ENCODE results near the gene SPATA31D4. TPM values are rescaled to one million over a fixed set of nuclear protein-coding genes. Genes with fewer than 3 reads are reported as not detected.
"Not testable (repeated sequence)": the region's sequence is repeated elsewhere in the genome, so short reads cannot be mapped to it uniquely, and the experiment has no call there.

Gene SPATA31D4
- total RNA-seq: not detected

GRCh38 chr9:81928305-81928704, at the start of gene SPATA31D4:
Gene SPATA31D4 (plus strand): TSS chr9:81928428. CDS start chr9:81928514, 86 bp downstream.
- H3K9me3 Mint-ChIP-seq; H3K27me3 Mint-ChIP-seq (ENCODE audit: low read depth); CTCF ChIA-PET; H3K4me1 Mint-ChIP-seq (ENCODE audit: low read depth); intact Hi-C loops (cut with micrococcal nuclease); H3K4me3 Mint-ChIP-seq; H3K27ac Mint-ChIP-seq; H3K36me3 Mint-ChIP-seq (ENCODE audit: low read depth); DNase-seq: not testable (repeated sequence)

GRCh38 chr9:81878530-81878929, 49.7 kb upstream of the SPATA31D4 start:
- H3K4me3 Mint-ChIP-seq: no peak overlapping the region
- CTCF ChIA-PET: no interaction called here
- H3K27ac Mint-ChIP-seq: no peak overlapping the region
- H3K9me3 Mint-ChIP-seq: no peaks in the 10 kb centered on the region
- DNase-seq: no peak
- no peaks in the 10 kb centered on the region for H3K36me3 Mint-ChIP-seq (ENCODE audit: low read depth)
- intact Hi-C loops (cut with micrococcal nuclease): no loop called here
- no peaks in the 10 kb centered on the region for H3K27me3 Mint-ChIP-seq (ENCODE audit: low read depth)
- H3K4me1 Mint-ChIP-seq (ENCODE audit: low read depth): no peaks in the 10 kb centered on the region

- intact Hi-C loops (cut with micrococcal nuclease): no loop called here
- Mint-ChIP-seq H3K4me1 (ENCODE audit: low read depth) (no peaks in the 10 kb centered on the region), H3K27ac (no peak overlapping the region), H3K9me3 (no peaks in the 10 kb centered on the region), H3K27me3 (ENCODE audit: low read depth) (no peaks in the 10 kb centered on the region), H3K36me3 (ENCODE audit: low read depth) (no peaks in the 10 kb centered on the region), H3K4me3 (no peak overlapping the region)
- DNase-seq: no peak
- CTCF ChIA-PET: no interaction called here
Measured at GRCh38 chr9:81879501-81879916, 48.7 kb upstream of the SPATA31D4 start.

- no peaks in the 10 kb centered on the region for H3K4me1 Mint-ChIP-seq (ENCODE audit: low read depth)
- no peak overlapping the region for H3K4me3 Mint-ChIP-seq
- CTCF ChIA-PET: no interaction called here
Measured at GRCh38 chr9:81885602-81886001, 42.6 kb upstream of the SPATA31D4 start.

GRCh38 chr9:81886665-81887064, 41.6 kb upstream of the SPATA31D4 start:
- H3K4me1 Mint-ChIP-seq (ENCODE audit: low read depth): no peaks in the 10 kb centered on the region
- CTCF ChIA-PET: no interaction called here

More at GRCh38 chr9:81885602-81886001, 42.6 kb upstream of the SPATA31D4 start:
- H3K27me3 Mint-ChIP-seq (ENCODE audit: low read depth): no peaks in the 10 kb centered on the region
- DNase-seq: no peak
- H3K9me3 Mint-ChIP-seq: no peaks in the 10 kb centered on the region
- intact Hi-C loops (cut with micrococcal nuclease): no loop called here
- H3K27ac Mint-ChIP-seq: no peak overlapping the region
- H3K36me3 Mint-ChIP-seq (ENCODE audit: low read depth): no peaks in the 10 kb centered on the region

GRCh38 chr9:81890104-81890503, 38.1 kb upstream of the SPATA31D4 start:
- Mint-ChIP-seq H3K27me3 (ENCODE audit: low read depth) (no peaks in the 10 kb centered on the region), H3K27ac (no peak overlapping the region), H3K9me3 (no peaks in the 10 kb centered on the region), H3K36me3 (ENCODE audit: low read depth) (no peaks in the 10 kb centered on the region), H3K4me3 (no peak overlapping the region), H3K4me1 (ENCODE audit: low read depth) (no peaks in the 10 kb centered on the region)
- CTCF ChIA-PET: no interaction called here
- DNase-seq: no peak
- intact Hi-C loops (cut with micrococcal nuclease): no loop called here

More at GRCh38 chr9:81886665-81887064, 41.6 kb upstream of the SPATA31D4 start:
- no peaks in the 10 kb centered on the region for H3K9me3 Mint-ChIP-seq
- H3K27me3 Mint-ChIP-seq (ENCODE audit: low read depth): no peaks in the 10 kb centered on the region
- intact Hi-C loops (cut with micrococcal nuclease): no loop called here
- DNase-seq: no peak
- no peak overlapping the region for H3K27ac Mint-ChIP-seq
- H3K4me3 Mint-ChIP-seq: no peak overlapping the region
- no peaks in the 10 kb centered on the region for H3K36me3 Mint-ChIP-seq (ENCODE audit: low read depth)

GRCh38 chr9:81892440-81892839, 35.8 kb upstream of the SPATA31D4 start:
- CTCF ChIA-PET: no interaction called here
- no peaks in the 10 kb centered on the region for H3K36me3 Mint-ChIP-seq (ENCODE audit: low read depth)
- intact Hi-C loops (cut with micrococcal nuclease): no loop called here
- H3K27me3 Mint-ChIP-seq (ENCODE audit: low read depth): no peaks in the 10 kb centered on the region
- no peak overlapping the region for H3K27ac Mint-ChIP-seq
- DNase-seq: no peak
- peaks cover 2% of the 10 kb centered on the region for H3K9me3 Mint-ChIP-seq
- no peaks in the 10 kb centered on the region for H3K4me1 Mint-ChIP-seq (ENCODE audit: low read depth)
- no peak overlapping the region for H3K4me3 Mint-ChIP-seq

- Mint-ChIP-seq H3K4me3 (no peak overlapping the region), H3K27ac (no peak overlapping the region), H3K27me3 (ENCODE audit: low read depth) (no peaks in the 10 kb centered on the region), H3K9me3 (peaks cover 2% of the 10 kb centered on the region), H3K36me3 (ENCODE audit: low read depth) (no peaks in the 10 kb centered on the region), H3K4me1 (ENCODE audit: low read depth) (no peaks in the 10 kb centered on the region)
- no peak for DNase-seq
- CTCF ChIA-PET: no interaction called here
- intact Hi-C loops (cut with micrococcal nuclease): no loop called here
Measured at GRCh38 chr9:81893929-81894328, 34.3 kb upstream of the SPATA31D4 start.

- Mint-ChIP-seq H3K4me1 (ENCODE audit: low read depth) (no peaks in the 10 kb centered on the region), H3K36me3 (ENCODE audit: low read depth) (no peaks in the 10 kb centered on the region), H3K27ac (no peak overlapping the region), H3K9me3 (peaks cover 2% of the 10 kb centered on the region), H3K27me3 (ENCODE audit: low read depth) (no peaks in the 10 kb centered on the region), H3K4me3 (no peak overlapping the region)
- CTCF ChIA-PET: no interaction called here
- intact Hi-C loops (cut with micrococcal nuclease): no loop called here
- no peak for DNase-seq
Measured at GRCh38 chr9:81894891-81895290, 33.3 kb upstream of the SPATA31D4 start.

- Mint-ChIP-seq H3K9me3 (peaks cover 2% of the 10 kb centered on the region), H3K4me1 (ENCODE audit: low read depth) (no peaks in the 10 kb centered on the region), H3K4me3 (no peak overlapping the region), H3K27ac (no peak overlapping the region), H3K36me3 (ENCODE audit: low read depth) (no peaks in the 10 kb centered on the region), H3K27me3 (ENCODE audit: low read depth) (no peaks in the 10 kb centered on the region)
- intact Hi-C loops (cut with micrococcal nuclease): no loop called here
- CTCF ChIA-PET: no interaction called here
- no peak for DNase-seq
Measured at GRCh38 chr9:81896070-81896469, 32.2 kb upstream of the SPATA31D4 start.

GRCh38 chr9:81898851-81899250, 29.4 kb upstream of the SPATA31D4 start:
- intact Hi-C loops (cut with micrococcal nuclease): no loop called here
- Mint-ChIP-seq H3K27me3 (ENCODE audit: low read depth) (no peaks in the 10 kb centered on the region), H3K36me3 (ENCODE audit: low read depth) (no peaks in the 10 kb centered on the region), H3K9me3 (peaks cover 2% of the 10 kb centered on the region), H3K4me1 (ENCODE audit: low read depth) (no peaks in the 10 kb centered on the region), H3K4me3 (no peak overlapping the region), H3K27ac (no peak overlapping the region)
- no peak for DNase-seq
- CTCF ChIA-PET: interaction anchor here (0.7 kb wide), 1 partner anchor 1556 kb away, joined by 4 read pairs; no protein-coding TSS in a partner anchor

- Mint-ChIP-seq H3K27me3 (ENCODE audit: low read depth) (no peaks in the 10 kb centered on the region), H3K36me3 (ENCODE audit: low read depth) (no peaks in the 10 kb centered on the region), H3K9me3 (no peaks in the 10 kb centered on the region), H3K27ac (no peak overlapping the region), H3K4me3 (no peak overlapping the region), H3K4me1 (ENCODE audit: low read depth) (no peaks in the 10 kb centered on the region)
- intact Hi-C loops (cut with micrococcal nuclease): no loop called here
- CTCF ChIA-PET: no interaction called here
- DNase-seq: no peak
Measured at GRCh38 chr9:81902196-81902595, 26.0 kb upstream of the SPATA31D4 start.

GRCh38 chr9:81902626-81903025, 25.6 kb upstream of the SPATA31D4 start:
- intact Hi-C loops (cut with micrococcal nuclease): no loop called here
- Mint-ChIP-seq H3K4me3 (no peak overlapping the region), H3K27ac (no peak overlapping the region), H3K36me3 (ENCODE audit: low read depth) (no peaks in the 10 kb centered on the region), H3K4me1 (ENCODE audit: low read depth) (no peaks in the 10 kb centered on the region), H3K27me3 (ENCODE audit: low read depth) (no peaks in the 10 kb centered on the region), H3K9me3 (no peaks in the 10 kb centered on the region)
- DNase-seq: no peak
- CTCF ChIA-PET: no interaction called here

GRCh38 chr9:81906671-81907070, 21.6 kb upstream of the SPATA31D4 start:
- no peaks in the 10 kb centered on the region for H3K9me3 Mint-ChIP-seq
- no peaks in the 10 kb centered on the region for H3K27me3 Mint-ChIP-seq (ENCODE audit: low read depth)
- CTCF ChIA-PET: no interaction called here
- intact Hi-C loops (cut with micrococcal nuclease): no loop called here
- H3K4me3 Mint-ChIP-seq: no peak overlapping the region
- no peaks in the 10 kb centered on the region for H3K4me1 Mint-ChIP-seq (ENCODE audit: low read depth)
- H3K27ac Mint-ChIP-seq: no peak overlapping the region
- no peaks in the 10 kb centered on the region for H3K36me3 Mint-ChIP-seq (ENCODE audit: low read depth)
- DNase-seq: no peak

Measured in activated naive CD4-positive, alpha-beta T cell treated with anti-CD3 and anti-CD28 coated beads for 36 hours (primary cell).